ENCODE data around the gene SRC.

GRCh38 chr20:37401930-37402675, 56.2 kb downstream of the SRC start:
- TF ChIP-seq POLR2A (IDR thresholded peaks at IDR 0.05) (no peak), CTCF (IDR thresholded peaks at IDR 0.05) (no peak)

Measured in suprapubic skin (tissue), 3 donors.